ENCODE measurements around the gene HNRNPC.
"Not testable (repeated sequence)": the region's sequence is repeated elsewhere in the genome, so short reads cannot be mapped to it uniquely, and the experiment has no call there.

The HNRNPC gene

DNA sequence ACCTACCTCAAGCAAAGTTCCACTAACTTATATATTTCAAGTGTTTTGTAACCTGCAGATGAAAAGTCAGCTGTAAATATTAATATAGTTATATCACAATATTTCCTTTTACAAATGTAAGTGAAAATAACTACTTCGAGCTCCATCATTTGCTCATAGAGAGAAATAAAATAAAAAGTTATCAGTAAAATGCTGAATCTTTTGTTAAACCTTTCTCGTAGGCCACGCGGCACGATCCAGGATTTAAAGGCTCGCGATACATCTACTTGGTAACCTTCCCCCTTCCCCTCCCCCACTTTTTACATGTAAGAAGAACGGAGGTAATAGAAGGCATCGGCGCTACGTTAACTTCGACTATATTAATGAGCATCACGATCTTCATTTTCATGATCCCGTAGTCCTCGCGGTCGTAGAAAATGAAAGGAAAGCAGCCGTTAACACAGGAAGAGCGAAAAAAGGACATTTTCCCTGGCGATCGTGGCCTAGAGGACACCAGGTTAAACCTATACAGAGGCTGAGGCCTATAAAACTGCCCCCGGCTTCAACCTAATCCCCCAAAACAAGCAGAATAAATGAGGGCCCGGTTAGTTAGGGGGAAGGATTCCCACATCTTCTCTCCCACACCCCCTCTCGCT is 508 bp downstream of the HNRNPC start:
- peak; percentile 77 for DNase-seq

DNA sequence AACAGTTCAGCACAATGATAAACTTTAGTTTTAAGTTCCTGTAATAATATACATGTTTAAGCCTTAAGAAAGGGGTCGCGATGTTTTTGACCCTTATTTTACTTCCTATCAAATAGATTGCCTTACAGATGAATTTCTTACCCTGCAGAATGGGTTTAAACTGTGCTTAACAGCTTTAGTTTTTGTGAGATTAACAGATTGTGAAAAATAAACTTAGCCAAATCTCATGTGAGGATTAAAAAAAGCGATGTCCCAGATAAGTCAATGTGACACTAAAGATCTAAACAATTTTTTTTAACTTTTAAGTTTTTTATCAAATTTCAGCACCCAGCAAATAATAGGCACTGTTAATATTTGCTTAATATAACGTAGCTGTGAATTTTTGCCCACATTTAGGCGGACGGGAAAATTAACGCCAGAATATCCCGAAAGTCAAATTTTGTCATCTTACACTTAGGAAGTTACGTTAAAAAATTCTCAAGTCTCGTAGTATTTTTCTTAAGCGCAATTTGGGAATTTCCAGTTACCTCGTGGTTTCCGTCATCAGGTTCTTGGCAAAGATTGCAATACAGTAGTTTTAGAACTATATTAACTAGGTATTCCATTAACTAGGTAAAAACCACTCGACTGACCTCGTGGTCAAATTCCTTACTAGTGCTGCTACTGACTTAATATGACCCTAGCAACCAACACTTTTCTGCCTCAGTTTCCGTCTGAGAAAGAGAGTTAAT is 1.2 kb downstream of the HNRNPC start:
- DNase-seq: no peak

DNA sequence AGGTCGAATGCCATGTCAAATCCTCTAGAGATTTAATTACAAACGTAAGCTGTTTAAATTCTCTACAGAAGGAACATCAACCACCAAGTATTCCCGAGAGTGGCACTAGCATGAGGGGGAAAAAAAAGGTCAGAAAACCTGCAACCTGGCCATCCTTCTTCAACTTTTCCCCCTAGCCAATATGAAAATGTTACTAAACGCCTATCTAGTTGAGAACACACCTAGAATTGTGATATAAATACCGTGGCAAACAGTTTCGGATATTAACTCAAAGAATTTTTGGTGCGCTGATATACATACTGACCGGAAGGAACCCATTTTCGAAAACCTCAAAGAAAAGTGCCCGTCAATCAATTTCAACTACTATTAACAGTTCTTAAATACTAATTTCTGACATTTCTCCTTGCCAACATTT is 1.8 kb downstream of the HNRNPC start:
- DNase-seq: peak; percentile 47

DNA sequence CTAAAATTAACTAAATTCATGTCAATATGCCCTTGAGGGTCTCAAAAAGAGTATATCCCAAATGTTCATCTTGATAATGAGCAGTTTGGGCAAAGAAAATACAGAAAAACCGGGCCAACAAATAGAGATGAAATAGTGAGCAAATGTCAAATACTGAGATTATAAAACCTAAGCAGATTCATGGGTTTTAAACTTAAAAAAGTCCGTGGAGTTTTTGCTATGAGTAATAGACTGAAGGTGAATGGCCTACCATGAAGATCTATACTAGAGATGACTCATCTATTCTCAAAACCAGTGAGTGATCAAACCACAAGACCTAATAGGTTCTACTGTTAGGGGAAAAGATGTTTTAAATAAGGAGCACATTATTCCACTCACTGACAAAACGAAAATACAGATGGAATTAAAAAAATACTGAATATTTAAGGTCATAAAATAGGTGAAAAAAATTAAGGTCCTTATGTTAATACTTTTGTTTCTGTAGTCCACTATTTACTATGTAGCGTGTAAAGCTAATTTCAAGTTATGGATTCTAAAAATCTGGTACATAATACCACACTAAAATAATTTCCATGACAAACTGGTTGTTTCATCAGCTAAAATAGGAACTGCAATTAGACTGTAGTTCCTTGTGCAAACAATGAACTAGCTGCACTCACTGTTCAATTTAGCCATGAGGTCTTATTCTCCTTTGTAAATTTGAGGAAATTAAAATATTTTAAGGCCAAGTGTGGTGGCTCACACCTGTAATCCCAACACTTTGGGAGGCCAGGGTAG is 5.0 kb downstream of the HNRNPC start:
- no peak for DNase-seq

DNA sequence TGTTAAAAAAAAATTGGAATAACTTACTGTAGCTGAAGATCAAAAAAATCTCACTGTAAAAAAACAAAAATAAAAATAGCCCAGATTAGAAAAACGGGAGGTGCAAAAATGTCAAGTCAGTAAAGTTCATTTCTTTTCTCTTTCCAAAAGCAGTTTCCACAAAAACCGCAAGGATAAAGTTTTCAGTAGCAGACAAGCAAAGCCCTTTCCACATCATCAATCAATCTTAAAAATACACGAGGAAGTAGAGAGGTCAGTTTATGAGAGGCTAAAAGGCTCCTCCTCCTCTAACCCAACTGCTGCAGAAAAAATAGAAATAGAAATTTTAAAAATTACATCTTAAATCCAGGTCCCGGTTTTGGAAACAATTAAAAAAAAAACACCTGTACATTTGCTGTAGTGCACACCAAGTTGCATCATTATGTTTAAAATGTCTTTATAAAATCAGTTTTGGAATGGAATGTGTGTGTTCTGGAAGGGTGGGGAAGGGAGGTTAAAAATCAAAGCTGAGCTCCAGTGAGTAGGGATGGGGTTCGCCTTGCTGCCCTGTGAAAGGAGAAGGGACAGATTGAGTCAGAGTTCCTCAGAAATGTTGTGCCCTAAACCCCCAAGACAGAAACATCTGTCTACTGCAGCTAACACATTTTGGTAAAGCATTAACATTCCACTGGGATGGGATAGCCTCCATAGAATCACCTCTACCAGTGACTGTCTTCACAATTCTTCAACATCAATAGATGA is 5.8 kb downstream of the HNRNPC start:
- DNase-seq: no peak

DNA sequence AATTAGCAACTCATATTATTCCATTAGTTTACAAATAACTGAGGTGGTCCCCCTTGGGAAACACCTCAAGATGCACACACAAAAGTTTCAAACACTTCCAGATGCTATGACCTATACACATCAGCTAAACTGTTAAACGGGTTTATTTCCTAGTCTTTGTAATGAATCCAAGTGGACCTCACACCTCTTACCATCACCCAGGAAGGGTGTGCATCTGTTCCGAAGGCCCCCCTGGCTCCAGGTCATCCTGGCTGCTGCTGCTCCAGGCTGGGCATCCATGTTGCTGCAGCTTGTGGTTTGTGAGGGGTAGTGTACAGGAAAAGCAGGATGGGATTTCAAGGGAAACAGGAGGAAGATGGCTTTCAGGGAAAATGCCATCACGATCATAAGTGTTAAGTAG is 6.8 kb downstream of the HNRNPC start:
- no peak for DNase-seq

DNA sequence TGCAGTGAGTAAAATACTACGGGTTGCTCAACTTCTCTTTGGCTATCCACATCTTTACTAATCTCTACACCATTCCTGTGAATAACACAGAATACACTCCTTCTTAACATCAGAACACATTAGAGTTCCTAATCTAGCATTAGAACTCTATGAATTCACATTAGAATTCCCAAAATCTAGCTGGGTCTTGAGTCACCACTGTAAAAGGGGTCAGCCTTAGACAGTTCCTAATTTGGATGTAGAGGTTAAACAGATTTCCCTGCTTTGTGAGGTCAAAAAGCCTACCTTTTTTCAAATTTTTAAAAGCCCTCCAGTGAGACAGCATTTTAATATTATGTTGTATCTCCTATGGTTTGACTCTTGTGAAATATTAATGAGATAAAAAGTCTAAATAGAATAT is 7.4 kb downstream of the HNRNPC start:
- no peak for DNase-seq

DNA sequence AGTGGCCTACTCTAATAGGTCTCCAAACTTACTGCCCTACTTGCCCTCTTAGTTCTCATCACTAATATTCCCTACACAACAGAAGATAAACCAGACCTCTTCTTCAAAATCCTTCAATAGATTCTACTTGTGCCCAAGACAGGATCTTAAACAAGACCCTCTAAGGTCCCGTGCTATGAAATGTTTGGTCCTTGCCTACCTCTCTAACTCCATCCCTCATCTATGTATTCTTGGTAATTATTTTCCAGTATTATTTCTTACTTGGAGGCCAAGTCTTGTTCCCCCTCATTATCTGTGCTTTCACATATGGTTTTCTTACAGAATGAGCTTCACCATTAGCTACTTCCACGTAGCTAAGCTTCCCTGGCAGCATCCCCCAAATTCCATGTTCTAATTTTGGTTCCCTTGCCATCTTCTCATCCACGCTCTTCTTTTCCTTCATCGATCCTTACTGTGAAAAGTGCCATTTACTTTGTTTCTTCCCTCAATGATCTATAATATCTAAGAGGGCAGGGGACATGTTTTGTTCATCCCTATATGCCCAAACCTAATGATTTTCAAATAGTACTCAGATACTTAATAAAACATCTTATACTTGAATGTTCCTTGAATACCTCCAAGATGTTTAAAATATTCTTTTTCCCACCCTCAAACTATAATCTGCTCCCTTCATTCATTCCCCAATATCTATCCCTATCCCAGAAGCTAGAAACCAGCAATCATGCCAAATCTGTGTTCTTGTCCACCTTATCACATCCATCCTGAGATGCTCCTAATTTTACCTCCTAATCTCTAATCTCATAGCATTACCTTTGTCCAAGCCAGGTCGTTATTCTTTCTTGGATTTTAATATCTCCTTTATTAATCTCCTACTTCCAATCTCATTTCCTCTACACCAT is 10.1 kb downstream of the HNRNPC start:
- no peak for DNase-seq

DNA sequence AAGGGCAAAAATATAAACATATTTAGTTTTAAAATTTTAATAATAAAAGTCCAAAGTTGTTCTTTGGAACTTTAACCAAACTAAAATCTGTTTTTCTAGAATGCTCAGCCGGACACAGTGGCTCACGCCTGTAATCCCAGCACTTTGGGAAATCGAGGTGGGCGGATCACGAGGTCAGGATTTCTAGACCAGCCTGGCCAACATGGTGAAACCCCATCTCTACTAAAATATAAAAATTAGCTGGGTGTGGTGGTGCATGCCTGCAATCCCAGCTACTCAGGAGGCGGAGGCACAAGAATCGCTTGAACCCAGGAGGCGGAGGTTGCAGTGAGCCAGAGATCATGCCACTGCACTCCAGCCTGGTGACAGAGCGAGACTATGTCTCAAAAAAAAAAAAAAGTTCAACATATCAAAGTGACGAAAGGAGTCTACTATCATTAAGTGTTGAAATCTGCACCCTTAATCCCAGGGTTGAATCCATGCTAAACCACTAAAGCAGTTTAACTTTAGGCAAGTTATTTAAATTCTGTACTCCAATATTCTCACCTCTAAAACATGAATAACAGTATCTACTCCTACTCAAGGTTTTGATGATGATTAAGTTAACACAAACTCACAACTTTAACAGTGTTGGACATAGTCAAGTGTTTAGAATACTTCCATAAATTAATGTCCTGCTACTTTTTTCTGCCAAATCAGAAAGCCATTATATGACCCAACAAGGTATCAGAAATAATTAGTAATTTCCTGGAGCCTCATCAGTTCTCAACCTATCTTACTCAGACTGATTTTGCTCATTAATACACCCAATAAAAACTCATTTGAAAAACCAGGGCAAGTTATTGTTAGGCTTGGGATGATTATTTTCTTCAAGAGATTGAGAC is 11.0 kb downstream of the HNRNPC start:
- DNase-seq: no peak

DNA sequence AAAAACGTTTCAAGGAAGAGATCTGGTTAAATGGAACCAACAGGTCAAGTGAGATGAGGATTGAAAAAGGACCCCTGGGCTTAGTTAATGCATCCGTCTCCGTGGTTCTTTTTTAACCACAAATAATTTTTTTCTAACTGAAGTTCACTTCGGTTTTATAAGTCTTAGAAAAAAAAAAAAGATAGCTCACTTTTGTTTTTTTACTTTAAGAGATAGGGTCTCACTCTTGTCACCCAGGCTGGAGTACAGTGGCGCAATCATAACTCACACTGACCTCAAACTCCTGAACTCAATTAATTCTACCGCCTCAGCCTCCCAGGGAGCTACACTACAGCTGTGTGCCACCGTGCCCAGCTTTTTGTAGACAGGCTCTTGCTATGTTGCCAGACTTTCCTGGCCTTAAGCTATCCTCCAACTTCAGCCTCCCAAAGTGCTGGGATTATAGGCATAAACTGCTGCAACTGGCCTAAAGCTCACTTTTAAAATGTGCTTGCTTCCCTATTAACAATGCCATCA is 11.8 kb downstream of the HNRNPC start:
- no peak for DNase-seq

DNA sequence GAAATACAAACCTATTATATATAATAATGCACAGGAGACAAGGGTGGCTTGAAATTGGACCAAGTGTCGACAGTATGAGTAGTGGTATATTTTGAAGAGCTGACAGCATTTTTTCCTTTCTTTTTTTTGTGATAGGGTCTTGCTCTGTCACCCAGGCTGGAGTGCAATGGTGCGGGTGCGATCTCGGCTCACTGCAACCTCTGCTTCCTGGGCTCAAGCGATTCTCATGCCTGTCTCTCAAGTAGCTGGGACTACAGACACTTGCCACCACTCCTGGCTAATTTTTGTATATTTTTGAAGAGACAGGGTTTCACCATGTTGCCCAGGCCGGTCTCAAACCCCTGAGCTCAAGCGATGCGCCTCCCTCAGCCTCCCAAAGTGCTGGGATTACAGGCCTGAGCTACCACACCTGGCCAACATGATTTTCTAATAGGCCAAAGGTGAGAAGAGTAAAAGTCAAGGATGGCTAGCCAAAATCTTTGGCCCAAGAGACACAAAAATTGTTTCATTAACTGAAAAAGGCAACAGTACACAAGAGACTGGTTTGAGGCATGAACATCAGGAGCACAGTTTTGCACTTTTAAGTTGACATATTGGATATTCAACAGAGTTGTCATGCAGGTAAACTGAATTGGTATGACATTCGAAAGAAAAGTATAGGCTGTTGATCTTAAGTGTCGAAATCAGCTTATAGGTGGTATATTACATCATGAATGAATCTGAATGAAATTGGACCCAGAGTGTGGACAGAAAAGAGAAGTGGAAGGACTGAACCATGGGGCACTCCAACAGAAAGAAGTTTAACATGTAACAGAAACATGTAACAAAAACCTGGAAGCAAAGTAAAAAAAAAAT is 12.5 kb downstream of the HNRNPC start:
- DNase-seq: no peak

DNA sequence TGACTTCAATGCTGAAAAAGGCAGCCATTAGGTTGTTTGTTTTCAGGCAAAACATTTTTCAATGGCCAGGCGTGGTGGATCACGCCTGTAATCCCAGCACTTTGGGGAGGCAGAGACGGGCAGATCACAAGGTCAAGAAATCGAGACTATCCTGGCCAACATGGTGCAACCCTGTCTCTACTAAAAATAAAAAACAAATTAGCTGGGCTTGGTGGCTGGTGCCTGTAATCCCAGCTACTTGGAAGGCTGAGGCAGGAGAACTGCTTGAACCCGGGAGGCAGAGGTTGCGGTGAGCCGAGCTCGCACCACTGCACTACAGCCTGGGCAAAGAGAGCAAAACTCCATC is 13.2 kb downstream of the HNRNPC start:
- not testable (repeated sequence) for DNase-seq

DNA sequence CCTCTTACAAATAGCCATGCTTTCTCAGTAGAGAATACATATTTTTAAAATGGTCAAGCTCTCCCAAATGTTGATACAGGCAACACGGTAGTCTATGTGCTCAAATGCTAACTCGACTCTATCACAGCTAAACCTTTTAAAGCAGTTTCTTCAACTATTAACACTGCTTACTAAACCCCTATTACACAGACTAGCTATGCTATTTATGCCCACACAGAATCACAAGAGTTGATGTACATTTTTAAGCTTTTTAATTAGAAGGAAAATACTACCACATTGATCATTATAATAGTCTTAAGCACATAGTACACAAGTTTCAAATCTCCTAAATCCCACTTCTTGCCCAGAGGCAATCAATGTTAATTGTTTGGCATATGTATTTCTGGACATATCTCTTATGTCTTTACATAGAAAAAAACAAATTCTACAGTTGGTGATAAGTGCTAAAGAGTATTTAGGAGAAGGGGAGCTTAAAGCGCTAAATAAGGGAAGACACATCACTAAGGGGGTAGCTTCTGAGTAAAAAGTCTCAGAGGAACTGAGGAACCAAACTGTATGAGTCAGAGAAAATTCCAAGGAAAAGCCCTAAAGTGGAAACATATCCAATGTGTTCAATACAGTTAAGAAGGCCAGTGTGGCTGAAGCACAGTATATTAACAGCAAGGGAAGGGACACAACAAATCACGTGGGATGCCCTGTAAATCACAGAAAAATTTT is 13.7 kb downstream of the HNRNPC start:
- no peak for DNase-seq

DNA sequence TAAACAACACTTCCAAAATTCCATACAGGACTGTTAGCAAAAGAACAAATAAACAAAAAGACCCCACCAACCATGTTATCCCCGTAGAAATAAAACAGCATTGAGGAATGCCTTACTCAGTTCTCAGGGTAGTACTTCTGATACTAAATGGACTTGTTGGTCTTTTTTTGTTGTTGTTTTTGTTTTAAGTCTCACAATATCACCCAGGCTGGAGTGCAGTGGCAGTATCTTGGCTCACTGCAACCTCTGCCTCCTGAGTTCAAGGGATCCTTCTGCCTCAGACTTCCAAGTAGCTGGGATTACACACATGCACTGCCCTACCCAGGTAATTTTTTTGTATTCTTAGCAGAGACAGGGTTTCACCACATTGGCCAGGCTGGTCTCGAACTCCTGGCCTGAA is 17.1 kb downstream of the HNRNPC start:
- no peak for DNase-seq

DNA sequence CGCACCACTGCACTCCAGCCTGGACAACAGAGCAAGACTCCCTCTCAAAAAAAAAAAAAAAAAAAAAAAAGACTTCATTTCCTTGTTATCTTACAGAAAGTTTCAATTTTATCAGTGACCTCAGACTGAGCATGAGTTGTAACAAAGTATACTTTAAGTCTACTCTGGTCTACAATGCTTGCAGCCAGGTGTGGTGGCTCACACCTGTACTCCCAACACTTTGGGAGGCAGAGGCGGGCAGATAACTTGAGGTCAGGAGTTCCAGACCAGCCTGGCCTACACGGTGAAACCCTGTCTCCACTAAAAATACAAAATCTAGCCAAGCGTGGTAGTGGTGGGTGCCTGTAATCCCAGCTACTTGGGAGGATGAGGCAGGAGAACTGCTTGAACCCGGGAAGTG is 18.0 kb downstream of the HNRNPC start:
- no peak for DNase-seq

DNA sequence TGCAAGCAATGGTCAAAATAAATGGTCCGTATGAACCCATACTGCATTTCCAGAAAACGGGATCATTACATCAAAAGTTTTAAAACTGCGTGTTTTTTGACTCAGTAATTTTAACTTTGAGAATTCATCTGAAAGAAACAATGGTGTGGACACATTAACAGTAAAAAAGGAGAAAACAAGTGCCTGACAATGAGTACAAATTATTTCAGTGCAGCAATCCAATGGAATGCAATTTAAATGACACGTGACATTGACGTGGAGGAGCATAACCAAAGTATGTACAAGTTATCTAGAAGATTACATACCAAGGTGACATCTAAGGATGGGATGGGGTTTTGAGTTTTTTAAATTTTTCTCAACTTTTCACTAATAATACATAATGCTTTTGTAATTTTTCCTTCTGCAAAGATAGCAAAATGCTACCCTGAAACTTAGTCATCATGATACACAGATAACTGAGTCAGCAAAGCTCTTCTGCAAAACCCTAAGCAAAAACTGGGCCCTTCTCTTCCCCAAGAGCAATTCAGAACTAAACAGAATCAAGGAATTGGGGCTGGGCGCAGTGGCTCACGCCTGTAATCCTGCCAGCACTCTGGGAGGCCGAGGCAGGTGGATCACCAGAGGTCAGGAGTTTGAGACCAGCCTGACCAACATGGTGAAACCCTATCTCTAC is 20.4 kb downstream of the HNRNPC start:
- DNase-seq: no peak

DNA sequence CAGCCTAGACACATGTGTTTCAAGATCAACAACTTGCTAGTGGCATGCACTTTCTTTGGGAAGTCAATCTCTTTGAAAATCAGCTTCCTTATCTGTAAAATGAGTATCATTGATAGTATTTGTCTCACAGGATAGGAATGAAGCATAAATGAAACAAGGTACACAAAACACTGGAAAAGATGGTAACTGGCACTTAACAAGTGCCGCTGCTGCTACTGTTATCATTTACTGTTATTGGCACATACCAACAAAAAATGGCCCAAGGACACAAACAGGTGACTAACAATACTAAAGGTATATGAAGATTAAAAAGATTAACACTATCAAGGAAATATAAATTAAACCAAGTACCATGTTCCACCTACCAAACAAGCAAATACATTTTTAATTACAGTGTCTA is 20.9 kb downstream of the HNRNPC start:
- DNase-seq: no peak

DNA sequence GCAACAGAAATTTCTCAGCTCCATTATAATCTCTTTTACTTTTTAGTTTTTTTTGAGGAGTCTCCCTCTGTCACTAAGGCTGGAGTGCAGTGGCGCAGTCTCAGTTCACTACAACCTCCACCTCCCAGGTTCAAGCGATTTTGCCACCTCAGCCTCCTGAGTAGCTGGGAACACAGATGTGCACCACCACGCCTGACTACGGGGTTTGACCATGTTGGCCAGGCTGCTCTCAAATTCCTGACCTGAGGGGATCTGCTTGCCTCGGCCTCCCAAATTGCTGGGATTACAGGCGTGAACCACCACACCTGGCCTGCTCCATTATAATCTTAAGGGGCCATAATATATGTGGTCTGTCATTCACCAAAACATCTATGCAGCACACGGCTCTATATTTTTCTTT is 23.4 kb downstream of the HNRNPC start:
- no peak for DNase-seq

DNA sequence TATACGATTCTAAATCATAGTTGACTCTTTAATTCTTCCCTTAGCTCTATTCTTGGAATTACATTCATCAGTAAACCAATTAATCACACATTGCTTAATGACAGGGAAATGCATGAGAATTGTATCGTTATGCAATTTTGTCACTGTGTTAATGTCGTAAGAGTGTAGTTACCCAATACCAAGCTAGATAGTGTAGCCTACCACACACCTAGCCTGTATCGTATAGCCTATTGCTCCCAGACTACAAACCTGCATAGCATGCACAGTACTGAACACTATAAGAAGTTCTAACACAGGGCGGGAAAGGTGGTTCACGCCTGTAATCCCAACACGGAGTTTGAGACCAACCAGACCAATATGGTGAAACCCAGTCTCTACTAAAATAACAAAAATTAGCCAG is 24.7 kb downstream of the HNRNPC start:
- no peak for DNase-seq

All from NCI-H2171 treated with DMSO at 0.1 percent for 48 hours (cell line).